CD8-positive, alpha-beta memory T cell (primary cell): Measurements from ENCODE around the gene BTBD9. TPM values are rescaled to one million over a fixed set of nuclear protein-coding genes. Genes with fewer than 3 reads are reported as not detected.
A peak's percentile ranks its signal among the peaks of the same experiment; 100 is the strongest.

Experiments
- CTCF ChIA-PET: fragments of 350-600 bp; sonication (Branson Sonifier 250); formaldehyde crosslinking; loops from one replicate; lab custom pipeline; 2021; ENCODE audit warnings: antibody characterized with exemption; lab: Charles Lee
- POLR2A ChIA-PET: fragments of 350-600 bp; sonication (Branson Sonifier 250); formaldehyde crosslinking; loops from one replicate; lab custom pipeline; 2021; ENCODE audit warnings: antibody characterized with exemption; lab: Charles Lee
- DNase-seq, 5 donors: peaks; one replicate each; pipeline versions ENCODE4 v3.0.0 to v3.0.0-alpha.2; 2020 to 2022; ENCODE audit warnings: mixed read lengths in 1 of 5
- H3K27ac ChIP-seq: one replicate; pipeline ENCODE4 v1.7.0; 2013; ENCODE audit warnings: low read depth, mild to moderate bottlenecking, low read length, moderate library complexity
- H3K27me3 ChIP-seq: 2 replicates; pipeline ENCODE4 v1.7.0; 2013; ENCODE audit warnings: low read length, mild to moderate bottlenecking; ENCODE audit not compliant: insufficient read depth, poor library complexity, severe bottlenecking
- H3K36me3 ChIP-seq: 2 replicates; pipeline ENCODE4 v1.7.0; 2013; ENCODE audit warnings: mild to moderate bottlenecking, low read length, moderate library complexity; ENCODE audit not compliant: insufficient read depth
- H3K4me1 ChIP-seq: 2 replicates; pipeline ENCODE4 v1.7.0; 2013; ENCODE audit warnings: mild to moderate bottlenecking, low read length, moderate library complexity; ENCODE audit not compliant: insufficient read depth
- H3K4me3 ChIP-seq: 2 replicates; pipeline ENCODE4 v1.7.0; 2013; ENCODE audit warnings: mild to moderate bottlenecking, low read length
- H3K9me3 ChIP-seq: 2 replicates; pipeline ENCODE4 v1.7.0; 2013; ENCODE audit warnings: mild to moderate bottlenecking, low read length
- H3K27ac Mint-ChIP-seq, 8 donors: one replicate each; pipeline ENCODE4 v1.8.0; 2020 to 2021; ENCODE audit warnings: mixed read lengths in 8 of 8, mild to moderate bottlenecking in 6 of 8, inconsistent platforms in 3 of 8, moderate library complexity in 3 of 8
- H3K27me3 Mint-ChIP-seq, 2 donors: one replicate each; pipeline ENCODE4 v1.8.0; 2020 to 2021; ENCODE audit warnings: mixed read lengths in 2 of 2, mild to moderate bottlenecking in 1 of 2, moderate library complexity in 1 of 2
- H3K36me3 Mint-ChIP-seq, 3 donors: one replicate each; pipeline ENCODE4 v1.8.0; 2020 to 2021; ENCODE audit warnings: mixed read lengths in 3 of 3, inconsistent platforms in 1 of 3, mild to moderate bottlenecking in 1 of 3
- H3K4me1 Mint-ChIP-seq, 3 donors: one replicate each; pipeline ENCODE4 v1.8.0; 2020 to 2021; ENCODE audit warnings: mixed read lengths in 3 of 3, inconsistent platforms in 1 of 3, mild to moderate bottlenecking in 1 of 3
- H3K4me3 Mint-ChIP-seq, 7 donors: one replicate each; pipeline ENCODE4 v1.8.0; 2020 to 2021; ENCODE audit warnings: mixed read lengths in 7 of 7, mild to moderate bottlenecking in 6 of 7, moderate library complexity in 4 of 7, inconsistent platforms in 2 of 7
- H3K9me3 Mint-ChIP-seq, 5 donors: one replicate each; pipeline ENCODE4 v1.8.0; 2020 to 2022; ENCODE audit warnings: mixed read lengths in 5 of 5, mild to moderate bottlenecking in 3 of 5, moderate library complexity in 2 of 5, inconsistent platforms in 1 of 5
- polyA plus RNA-seq: library from polyadenylated mRNA; unstranded; fragments of 300-500 nt; fragmentation: Illumina TruSeq; gene quantifications from one replicate; pipeline ENCODE4 v1.2.3, GENCODE V29; 2021
- total RNA-seq, 2 experiments: library from RNA; stranded (reverse); gene quantifications; one replicate each; pipeline ENCODE4 v1.2.3, GENCODE V29; 2021

BTBD9 gene
- total and polyA plus RNA-seq, 3 experiments from 2014 or later = 12.2 to 17.7 (median 14.9) TPM

GRCh38 chr6:38183856-38184584 lies 455.7 kb downstream of the BTBD9 start:
- Mint-ChIP-seq H3K27ac (peak overlapping the region in 3 of 8 donors; percentile 38 to 60 (median 52)), H3K36me3 (peaks cover 0 to 33% (median 7%) of the 10 kb centered on the region in 3 donors), H3K27me3 (peaks cover 0 to 3% of the 10 kb centered on the region in 2 donors), H3K4me3 (no peak overlapping the region), H3K4me1 (peaks cover 0 to 5% (median 2%) of the 10 kb centered on the region in 3 donors), H3K9me3 (no peaks in the 10 kb centered on the region)
- ChIA-PET CTCF (no interaction called here), POLR2A (no interaction called here)
- DNase-seq = no peak
- H3K9me3 ChIP-seq = no peaks in the 10 kb centered on the region
- no peaks in the 10 kb centered on the region for H3K27me3 ChIP-seq
- H3K36me3 ChIP-seq = no peaks in the 10 kb centered on the region
- no peak overlapping the region for H3K27ac ChIP-seq
- H3K4me3 ChIP-seq = no peak overlapping the region
- no peaks in the 10 kb centered on the region for H3K4me1 ChIP-seq

GRCh38 chr6:38182426-38182825 lies 457.3 kb downstream of the BTBD9 start:
- POLR2A ChIA-PET = no interaction called here

GRCh38 chr6:38180586-38180985 lies 459.1 kb downstream of the BTBD9 start:
- no peaks in the 10 kb centered on the region for H3K4me1 ChIP-seq

More at GRCh38 chr6:38182426-38182825, 457.3 kb downstream of the BTBD9 start:
- CTCF ChIA-PET = no interaction called here
- H3K4me1 Mint-ChIP-seq = peaks cover 0 to 5% (median 2%) of the 10 kb centered on the region in 3 donors
- H3K27me3 Mint-ChIP-seq = peaks cover 0 to 1% of the 10 kb centered on the region in 2 donors
- no peaks in the 10 kb centered on the region for H3K36me3 ChIP-seq
- peak overlapping the region in 1 of 8 donors; percentile 84 for H3K27ac Mint-ChIP-seq
- H3K36me3 Mint-ChIP-seq = peaks cover 0 to 23% (median 1%) of the 10 kb centered on the region in 3 donors
- DNase-seq = no peak
- H3K27ac ChIP-seq = no peak overlapping the region
- H3K4me3 Mint-ChIP-seq = peak overlapping the region in 1 of 7 donors; percentile 27
- no peaks in the 10 kb centered on the region for H3K9me3 ChIP-seq
- no peaks in the 10 kb centered on the region for H3K9me3 Mint-ChIP-seq
- no peaks in the 10 kb centered on the region for H3K27me3 ChIP-seq
- no peaks in the 10 kb centered on the region for H3K4me1 ChIP-seq
- H3K4me3 ChIP-seq = no peak overlapping the region

DNA sequence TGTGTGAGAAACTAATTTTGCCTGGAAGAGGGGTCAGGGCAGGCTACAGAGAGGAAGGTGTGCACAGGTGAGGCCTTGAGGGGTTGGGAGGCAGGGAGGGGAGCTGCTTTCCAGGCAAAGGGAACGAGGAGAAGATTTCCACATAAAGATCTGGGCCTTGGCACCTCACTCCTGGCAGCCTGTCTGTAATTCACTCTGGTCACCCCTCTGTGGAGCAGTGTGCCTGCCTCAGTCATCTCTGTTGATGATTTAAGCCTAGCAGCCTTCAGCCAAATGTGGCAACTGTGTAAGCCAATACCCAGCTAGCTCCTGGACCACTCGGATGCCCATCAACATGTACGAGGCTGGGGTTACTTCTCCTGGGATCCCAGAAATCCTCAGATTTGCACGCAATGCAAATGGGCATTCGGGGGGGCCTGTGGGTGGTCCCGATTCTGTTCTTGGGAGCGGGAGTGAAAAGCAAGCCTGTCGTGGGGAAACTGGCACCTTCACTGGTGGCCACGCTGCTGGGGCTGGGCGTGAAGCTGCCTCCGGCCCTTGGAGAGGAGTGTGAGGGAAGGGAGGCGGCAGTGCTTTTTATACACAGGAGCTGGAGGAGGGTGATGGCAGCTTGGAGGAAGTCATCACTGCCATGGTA lies 459.8 kb downstream of the BTBD9 start:
- Mint-ChIP-seq H3K9me3 (no peaks in the 10 kb centered on the region), H3K4me1 (peaks cover 0 to 5% (median 2%) of the 10 kb centered on the region in 3 donors), H3K27ac (peak overlapping the region in 1 of 8 donors; percentile 44), H3K4me3 (no peak overlapping the region), H3K27me3 (peaks cover 0 to 1% of the 10 kb centered on the region in 2 donors), H3K36me3 (peaks cover 0 to 25% (median 9%) of the 10 kb centered on the region in 3 donors)
- peak in 1 of 5 donors; percentile 22 for DNase-seq
- Histone ChIP-seq H3K27ac (no peak overlapping the region), H3K4me1 (no peaks in the 10 kb centered on the region), H3K4me3 (no peak overlapping the region), H3K27me3 (no peaks in the 10 kb centered on the region), H3K36me3 (no peaks in the 10 kb centered on the region), H3K9me3 (no peaks in the 10 kb centered on the region)
- ChIA-PET CTCF (no interaction called here), POLR2A (no interaction called here)

More at GRCh38 chr6:38180586-38180985, 459.1 kb downstream of the BTBD9 start:
- H3K4me3 ChIP-seq = no peak overlapping the region
- peaks cover 0 to 5% (median 2%) of the 10 kb centered on the region in 3 donors for H3K4me1 Mint-ChIP-seq
- no peaks in the 10 kb centered on the region for H3K9me3 ChIP-seq
- peak overlapping the region in 1 of 8 donors; percentile 30 for H3K27ac Mint-ChIP-seq
- H3K36me3 Mint-ChIP-seq = peaks cover 0 to 25% (median 6%) of the 10 kb centered on the region in 3 donors
- no peaks in the 10 kb centered on the region for H3K36me3 ChIP-seq
- H3K9me3 Mint-ChIP-seq = no peaks in the 10 kb centered on the region
- no peak overlapping the region for H3K27ac ChIP-seq
- DNase-seq = peak in 1 of 5 donors; percentile 6
- CTCF ChIA-PET = no interaction called here
- peak overlapping the region in 1 of 7 donors; percentile 18 for H3K4me3 Mint-ChIP-seq
- peaks cover 0 to 1% of the 10 kb centered on the region in 2 donors for H3K27me3 Mint-ChIP-seq
- POLR2A ChIA-PET = no interaction called here
- no peaks in the 10 kb centered on the region for H3K27me3 ChIP-seq

DNA sequence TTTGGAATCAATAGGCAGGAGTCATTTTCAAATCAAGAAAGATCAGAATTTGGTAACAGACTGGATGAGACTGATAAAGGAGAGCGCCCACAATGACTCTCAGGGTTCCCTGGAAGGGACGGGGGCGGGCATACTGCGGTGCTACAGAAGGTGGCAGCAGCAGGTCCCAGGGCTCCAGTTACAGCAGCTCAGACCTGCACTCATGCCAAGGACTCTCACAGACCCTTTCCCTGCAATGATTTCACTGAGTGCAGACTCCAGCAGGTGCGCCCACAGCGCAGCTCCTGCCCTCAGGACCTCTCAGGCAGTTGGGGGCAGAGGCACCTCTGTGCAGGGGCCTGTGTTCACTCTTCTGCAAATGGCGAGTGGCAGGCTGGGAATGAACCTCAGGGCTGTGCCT lies 460.4 kb downstream of the BTBD9 start:
- no peak overlapping the region for H3K4me3 Mint-ChIP-seq
- H3K9me3 Mint-ChIP-seq = no peaks in the 10 kb centered on the region
- peak overlapping the region in 2 of 8 donors; percentile 61 to 78 for H3K27ac Mint-ChIP-seq
- Histone ChIP-seq H3K4me3 (no peak overlapping the region), H3K36me3 (no peaks in the 10 kb centered on the region), H3K4me1 (no peaks in the 10 kb centered on the region), H3K9me3 (no peaks in the 10 kb centered on the region), H3K27ac (no peak overlapping the region), H3K27me3 (no peaks in the 10 kb centered on the region)
- ChIA-PET POLR2A (no interaction called here), CTCF (no interaction called here)
- DNase-seq = peak in 1 of 5 donors; percentile 23
- H3K4me1 Mint-ChIP-seq = peaks cover 0 to 5% (median 2%) of the 10 kb centered on the region in 3 donors
- peaks cover 0 to 3% of the 10 kb centered on the region in 2 donors for H3K27me3 Mint-ChIP-seq
- H3K36me3 Mint-ChIP-seq = peaks cover 0 to 30% (median 9%) of the 10 kb centered on the region in 3 donors

DNA sequence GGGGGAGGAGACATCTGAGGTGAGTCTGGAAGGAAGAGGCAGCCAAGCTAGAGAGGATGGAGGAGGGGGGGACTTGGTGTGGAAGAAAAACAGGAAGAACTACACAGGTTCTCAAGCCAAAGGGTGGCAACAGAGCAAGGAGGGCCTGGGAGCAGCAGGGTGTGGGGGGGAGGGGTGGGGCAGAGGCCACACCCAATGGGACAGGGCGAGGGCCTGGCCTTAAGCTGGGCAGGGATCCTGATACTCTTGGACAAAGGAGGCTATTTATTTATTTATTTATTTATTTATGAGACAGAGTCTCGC lies 461.2 kb downstream of the BTBD9 start:
- H3K9me3 ChIP-seq = no peaks in the 10 kb centered on the region
- Mint-ChIP-seq H3K9me3 (no peaks in the 10 kb centered on the region), H3K36me3 (peaks cover 0 to 31% (median 12%) of the 10 kb centered on the region in 3 donors), H3K4me1 (peaks cover 0 to 5% (median 2%) of the 10 kb centered on the region in 3 donors), H3K4me3 (no peak overlapping the region), H3K27me3 (peaks cover 0 to 3% of the 10 kb centered on the region in 2 donors), H3K27ac (peak overlapping the region in 1 of 8 donors; percentile 2)
- POLR2A ChIA-PET = no interaction called here
- no peak overlapping the region for H3K4me3 ChIP-seq
- CTCF ChIA-PET = no interaction called here
- H3K27me3 ChIP-seq = no peaks in the 10 kb centered on the region
- H3K27ac ChIP-seq = no peak overlapping the region
- no peaks in the 10 kb centered on the region for H3K4me1 ChIP-seq
- H3K36me3 ChIP-seq = no peaks in the 10 kb centered on the region
- DNase-seq = no peak

- POLR2A ChIA-PET = no interaction called here
- DNase-seq = peak in 1 of 5 donors; percentile 33
- Histone ChIP-seq H3K27ac (no peak overlapping the region), H3K4me3 (no peak overlapping the region), H3K27me3 (no peaks in the 10 kb centered on the region), H3K36me3 (no peaks in the 10 kb centered on the region), H3K4me1 (no peaks in the 10 kb centered on the region), H3K9me3 (no peaks in the 10 kb centered on the region)
- Mint-ChIP-seq H3K4me1 (peaks cover 0 to 5% (median 2%) of the 10 kb centered on the region in 3 donors), H3K4me3 (peak overlapping the region in 1 of 7 donors; percentile 19), H3K27me3 (peaks cover 0 to 1% of the 10 kb centered on the region in 2 donors), H3K27ac (peak overlapping the region in 2 of 8 donors; percentile 2 to 42), H3K36me3 (peaks cover 0 to 35% (median 12%) of the 10 kb centered on the region in 3 donors), H3K9me3 (no peaks in the 10 kb centered on the region)
- CTCF ChIA-PET = no interaction called here
These were observed 461.7 kb downstream of the BTBD9 start for GRCh38 chr6:38177882-38178583.
